SHP77 (cell line): ENCODE measurements around the gene NDST3.
"Not testable (repeated sequence)": the region's sequence is repeated elsewhere in the genome, so short reads cannot be mapped to it uniquely, and the experiment has no call there.

Source experiments
- DNase-seq, 2 experiments: peaks; one replicate each; lab custom pipeline; 2025; lab: John Stamatoyannopoulos, UW

Gene NDST3

GRCh38 chr4:118276580-118276979 is 242.3 kb downstream of the NDST3 start:
- DNase-seq: no peak

GRCh38 chr4:118277243-118277642 is 243.0 kb downstream of the NDST3 start:
- no peak for DNase-seq

- DNase-seq: peak; percentile 75 to 80
These were observed 244.4 kb downstream of the NDST3 start for GRCh38 chr4:118278473-118279274.

GRCh38 chr4:118279328-118279727 is 245.0 kb downstream of the NDST3 start:
- no peak for DNase-seq

DNA sequence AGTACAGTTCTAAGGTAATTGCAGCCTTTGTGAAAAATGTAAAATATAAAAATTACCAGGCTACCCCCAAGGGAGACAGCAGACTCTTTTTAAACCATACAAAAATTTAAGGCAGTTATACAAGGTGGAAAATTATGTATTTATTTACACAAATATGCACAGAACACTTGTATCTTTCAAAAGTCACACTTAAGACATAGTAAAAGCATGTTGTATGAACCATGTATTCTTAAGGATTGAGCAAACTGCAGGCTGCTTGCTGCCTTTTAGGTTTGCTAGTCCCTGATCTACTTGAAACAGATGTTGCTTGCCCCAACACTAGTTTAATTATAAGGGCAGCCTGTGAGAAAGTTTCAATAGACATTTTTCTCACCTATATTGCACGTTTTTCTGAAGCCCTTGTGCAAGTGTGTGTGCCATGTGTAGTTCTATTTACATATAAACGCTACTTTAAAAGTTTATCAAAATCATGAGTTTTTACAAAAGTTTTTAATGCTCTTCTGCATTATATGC is 245.7 kb downstream of the NDST3 start:
- no peak for DNase-seq

GRCh38 chr4:118280501-118281218 is 246.4 kb downstream of the NDST3 start:
- no peak for DNase-seq

DNA sequence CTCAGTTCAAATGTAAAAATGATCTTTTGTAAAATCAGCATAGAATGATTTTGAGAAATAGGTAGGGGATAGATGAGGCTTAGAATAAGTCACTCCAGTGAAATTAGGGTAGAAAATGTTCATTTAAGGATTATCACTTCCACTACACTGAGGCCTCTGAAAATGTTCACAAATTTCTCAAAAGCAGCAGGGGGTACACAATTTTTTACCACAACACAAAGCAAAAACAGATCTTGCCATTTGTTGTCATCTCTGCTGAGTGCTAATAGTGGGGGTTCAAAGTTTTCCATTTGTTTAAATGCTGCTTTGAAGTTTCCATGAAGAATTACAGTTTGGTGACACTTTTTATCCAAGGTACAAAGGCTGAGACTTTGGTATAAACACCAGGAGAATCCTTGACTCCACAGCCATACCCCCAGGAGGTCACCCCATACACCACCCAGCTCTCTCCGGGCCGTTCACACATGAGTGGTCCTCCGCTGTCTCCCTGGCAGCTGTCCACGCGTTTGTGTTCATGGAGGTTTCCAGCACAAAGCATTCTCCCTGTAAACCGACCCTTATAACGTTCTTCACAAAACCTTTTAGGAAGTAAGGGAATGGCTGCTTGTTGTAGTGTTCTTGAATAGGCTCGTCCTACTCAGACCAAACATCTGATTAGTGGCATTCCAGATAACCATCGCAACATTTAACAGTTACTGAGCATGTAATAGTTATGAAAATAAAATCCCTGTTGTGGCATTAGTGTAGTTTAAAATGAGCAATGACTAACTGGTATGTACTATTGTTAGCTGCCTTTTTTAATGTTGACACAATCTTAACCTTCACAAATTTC is 247.5 kb downstream of the NDST3 start:
- no peak for DNase-seq

DNA sequence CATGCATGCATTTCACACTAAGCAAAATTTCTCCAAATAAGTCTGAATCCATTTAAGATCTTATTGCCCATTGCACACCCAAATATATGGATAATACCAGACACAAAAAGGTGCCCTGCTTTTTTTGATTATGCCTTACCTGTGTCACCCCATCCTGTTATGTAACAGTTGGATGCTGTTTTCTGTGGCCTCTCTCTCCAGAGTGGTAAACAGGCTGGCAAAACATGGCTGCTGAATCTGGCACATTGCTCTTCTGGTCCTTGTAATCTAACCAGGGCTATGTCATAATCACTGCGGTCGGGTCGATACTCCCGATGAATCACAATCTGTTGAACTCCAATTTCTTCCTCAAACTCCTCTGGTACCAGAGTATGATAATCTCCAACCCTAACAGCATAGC is 248.4 kb downstream of the NDST3 start:
- no peak for DNase-seq

- DNase-seq: no peak
These were observed 249.9 kb downstream of the NDST3 start for GRCh38 chr4:118284169-118284568.

DNA sequence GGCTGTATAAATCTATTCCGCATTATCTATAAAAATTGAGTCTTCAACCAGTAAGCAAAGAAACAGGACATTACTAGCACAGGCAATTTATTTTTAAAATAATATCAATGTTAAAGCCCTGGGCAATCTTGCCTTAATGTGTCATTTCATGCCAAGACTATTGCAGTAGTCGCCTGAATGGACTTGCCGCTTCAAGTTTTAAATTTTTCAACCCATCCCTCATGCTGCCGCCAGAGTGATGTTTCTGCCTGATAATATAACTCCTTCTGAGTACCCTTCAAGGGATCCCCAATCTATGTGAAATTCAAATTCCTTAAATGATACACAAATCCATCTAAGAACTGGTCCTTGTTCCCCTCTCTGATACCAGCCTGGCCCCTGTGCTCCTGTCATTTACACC is 251.6 kb downstream of the NDST3 start:
- DNase-seq: no peak

- DNase-seq: no peak
These were observed 252.4 kb downstream of the NDST3 start for GRCh38 chr4:118286685-118287084.

DNA sequence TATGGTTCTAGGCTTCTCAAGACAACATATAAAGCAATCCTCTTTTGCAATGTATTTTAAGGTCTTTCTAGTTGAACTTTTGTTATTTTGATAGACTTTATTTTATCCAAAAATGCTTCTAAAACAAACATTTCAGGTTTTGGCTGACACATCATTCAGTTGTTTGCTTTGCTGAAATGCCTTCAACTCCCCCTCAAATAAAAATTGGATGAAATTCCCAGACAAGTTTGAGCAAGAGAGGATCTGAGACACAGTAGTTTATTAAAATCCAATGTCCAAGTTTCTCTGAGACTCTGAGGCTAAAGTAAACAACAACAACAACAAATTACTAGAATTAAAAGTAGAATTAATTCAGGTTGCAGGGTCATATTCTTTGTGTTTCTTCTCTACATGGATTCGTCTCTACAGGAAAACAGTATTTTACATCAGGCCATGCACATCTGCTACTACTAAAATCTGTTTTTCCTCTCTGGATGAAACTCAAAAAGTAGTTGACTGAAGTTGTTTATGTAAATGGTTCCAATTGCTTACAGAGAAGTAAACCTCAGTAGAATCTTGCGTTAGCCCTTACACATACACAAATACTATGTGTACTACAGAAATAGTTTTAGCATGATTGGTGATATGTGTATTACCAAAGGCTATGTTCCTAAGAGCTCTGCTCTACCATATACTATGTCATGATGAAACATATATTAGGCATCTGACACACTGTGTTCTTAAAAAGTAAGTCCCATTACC is 253.6 kb downstream of the NDST3 start:
- no peak for DNase-seq

DNA sequence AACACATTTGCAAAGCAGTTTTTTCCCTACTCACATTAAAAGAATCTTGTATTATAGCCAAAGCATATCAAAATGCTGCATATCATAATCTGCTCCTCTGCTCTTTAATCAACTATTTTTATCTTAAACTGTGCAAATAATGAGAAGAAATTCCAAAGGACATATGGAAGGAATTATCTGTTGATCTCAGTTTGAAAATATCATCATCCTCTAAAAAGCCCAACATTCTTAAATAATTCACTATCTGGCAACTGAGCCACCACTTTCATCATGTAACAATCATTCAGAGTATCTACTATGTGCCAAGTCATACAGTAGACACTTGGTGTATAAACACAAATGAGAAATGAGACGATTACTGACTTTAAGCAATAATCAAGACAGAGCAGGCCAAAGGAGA is 255.5 kb downstream of the NDST3 start:
- no peak for DNase-seq

DNA sequence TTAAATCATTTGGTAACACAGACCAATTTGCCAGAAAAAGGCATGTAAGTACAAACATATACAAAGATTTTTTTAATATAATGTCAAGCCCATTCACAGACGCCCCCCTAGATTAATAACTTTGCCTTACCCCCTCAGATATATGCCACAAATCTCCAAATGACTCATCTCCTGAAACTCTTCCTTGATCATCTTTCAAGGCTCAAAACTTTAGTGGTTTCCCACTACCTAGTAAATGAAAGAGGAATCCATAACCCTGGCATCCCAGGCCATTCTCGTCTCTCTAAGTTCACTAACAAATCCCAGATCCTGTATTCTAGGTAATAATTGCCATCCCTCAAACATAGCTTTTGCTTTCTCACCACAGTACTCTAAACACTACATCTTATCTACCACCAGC is 256.7 kb downstream of the NDST3 start:
- no peak for DNase-seq

DNA sequence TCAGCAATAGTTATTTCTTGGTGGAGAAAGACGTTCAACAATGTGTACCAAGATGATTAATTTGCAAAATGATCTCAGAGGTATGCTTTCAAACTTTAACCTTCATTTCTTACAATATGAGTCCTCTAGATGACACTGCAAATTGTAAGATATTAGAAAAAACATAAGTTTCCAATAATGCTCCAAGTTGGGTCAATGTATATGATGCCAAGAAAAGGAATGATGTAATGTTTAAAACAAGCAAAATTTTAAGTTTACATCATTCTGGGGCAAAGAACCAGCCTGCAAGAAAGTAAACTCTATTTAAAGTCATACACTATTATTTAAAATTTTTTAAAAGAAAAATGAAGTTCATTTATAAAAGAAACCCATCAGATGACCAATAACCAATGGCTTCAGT is 262.4 kb downstream of the NDST3 start:
- DNase-seq: no peak

- DNase-seq: not testable (repeated sequence)
These were observed 265.3 kb downstream of the NDST3 start for GRCh38 chr4:118299619-118300018.

DNA sequence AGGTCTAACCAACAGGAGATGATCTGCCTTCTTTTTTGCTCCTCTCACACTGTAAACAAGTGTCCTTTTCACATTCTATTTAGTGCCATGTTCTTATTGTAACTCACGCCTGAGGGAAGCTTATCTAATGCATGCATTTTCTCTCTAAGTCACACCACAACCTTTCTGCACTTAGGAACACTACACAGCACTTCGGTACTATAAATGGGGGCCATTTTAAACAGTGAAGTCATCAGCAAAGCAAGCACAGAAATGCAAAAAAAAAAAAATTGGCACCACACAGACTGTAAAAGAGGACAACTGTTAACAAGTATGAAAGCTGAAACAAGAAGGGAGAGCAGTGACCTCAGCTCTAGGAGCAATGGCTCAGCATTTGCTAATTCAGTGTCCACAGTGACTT is 273.4 kb downstream of the NDST3 start:
- no peak for DNase-seq
